ENCODE data around the gene DGCR6. TPM values are rescaled to one million over a fixed set of nuclear protein-coding genes. Genes with fewer than 3 reads are reported as not detected.
"Not testable (repeated sequence)": the region's sequence is repeated elsewhere in the genome, so short reads cannot be mapped to it uniquely, and the experiment has no call there.

The DGCR6 gene
- total RNA-seq, 1 experiment from 2014 or later: 4.7 TPM

DNA sequence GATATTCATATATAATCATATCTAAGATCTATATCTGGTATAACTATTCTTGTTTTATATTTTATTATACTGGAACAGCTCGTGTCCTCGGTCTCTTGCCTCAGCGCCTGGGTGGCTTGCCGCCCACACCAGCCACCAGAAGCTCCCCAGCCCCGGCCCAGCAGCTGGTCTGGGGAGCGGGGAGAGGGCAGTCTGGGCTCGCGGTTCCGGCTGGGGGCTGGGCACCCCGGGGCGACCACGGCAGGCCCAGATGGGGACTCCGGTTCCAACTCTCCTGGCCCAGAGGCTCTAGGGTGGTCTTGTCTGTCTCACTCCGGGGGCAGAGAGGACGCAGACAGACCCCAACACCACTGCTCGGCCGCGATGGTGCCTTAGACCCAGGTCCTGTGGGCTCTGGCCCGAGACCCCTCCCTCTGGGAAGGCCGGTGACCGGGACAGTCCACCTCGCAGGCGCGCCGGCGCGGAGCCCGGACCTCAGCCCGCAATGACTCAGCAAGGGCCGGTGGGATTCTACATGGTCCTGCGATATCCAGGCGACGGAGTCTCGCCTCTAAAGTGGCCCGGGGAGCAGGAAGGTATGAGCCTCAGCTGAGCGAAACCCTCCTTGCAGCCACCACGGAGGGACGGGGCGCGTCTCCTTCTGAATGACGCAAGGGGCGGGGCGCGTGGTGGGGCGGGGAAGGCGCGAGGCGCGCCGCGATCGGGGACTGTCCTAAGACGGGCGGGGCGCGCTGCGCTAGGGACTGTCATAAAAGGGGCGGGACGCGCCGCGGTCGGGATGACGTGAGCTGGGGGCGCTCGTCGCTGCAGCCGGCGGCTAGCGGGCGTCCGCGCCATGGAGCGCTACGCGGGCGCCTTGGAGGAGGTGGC, at the start of gene DGCR6 (continued):
- TF ChIP-seq, protein P1, sequence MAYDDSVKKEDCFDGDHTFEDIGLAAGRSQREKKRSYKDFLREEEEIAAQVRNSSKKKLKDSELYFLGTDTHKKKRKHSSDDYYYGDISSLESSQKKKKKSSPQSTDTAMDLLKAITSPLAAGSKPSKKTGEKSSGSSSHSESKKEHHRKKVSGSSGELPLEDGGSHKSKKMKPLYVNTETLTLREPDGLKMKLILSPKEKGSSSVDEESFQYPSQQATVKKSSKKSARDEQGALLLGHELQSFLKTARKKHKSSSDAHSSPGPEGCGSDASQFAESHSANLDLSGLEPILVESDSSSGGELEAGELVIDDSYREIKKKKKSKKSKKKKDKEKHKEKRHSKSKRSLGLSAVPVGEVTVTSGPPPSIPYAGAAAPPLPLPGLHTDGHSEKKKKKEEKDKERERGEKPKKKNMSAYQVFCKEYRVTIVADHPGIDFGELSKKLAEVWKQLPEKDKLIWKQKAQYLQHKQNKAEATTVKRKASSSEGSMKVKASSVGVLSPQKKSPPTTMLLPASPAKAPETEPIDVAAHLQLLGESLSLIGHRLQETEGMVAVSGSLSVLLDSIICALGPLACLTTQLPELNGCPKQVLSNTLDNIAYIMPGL (CRISPR knock-in tag; IDR thresholded peaks at IDR 0.05): no peak
- TF ChIP-seq ZNF416 (CRISPR knock-in tag; IDR thresholded peaks at IDR 0.05) (no peak), ELF4 (CRISPR knock-in tag; IDR thresholded peaks at IDR 0.05; ENCODE audit: low read depth) (no peak), NR1H2 (CRISPR knock-in tag; IDR thresholded peaks at IDR 0.05) (no peak)

DNA sequence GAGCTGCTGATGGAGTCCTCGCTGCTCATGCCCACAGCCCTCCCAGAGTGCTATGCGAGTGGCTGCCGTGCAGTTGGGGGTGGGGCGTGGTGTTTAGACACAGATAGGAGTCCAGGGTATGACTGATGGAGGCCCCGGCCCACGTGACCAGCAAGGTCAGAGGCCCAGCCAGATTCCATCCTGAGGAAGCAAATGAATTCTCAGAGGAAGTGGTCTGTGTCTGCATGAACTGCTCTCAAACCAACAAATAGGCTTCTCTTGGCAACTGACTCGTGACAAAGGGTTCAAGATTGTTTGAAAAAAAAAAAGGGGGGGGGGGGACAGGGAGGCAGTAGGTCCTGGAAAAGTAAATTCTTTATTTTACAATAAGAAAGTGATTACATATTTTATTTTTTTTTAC, 46.8 kb upstream of the DGCR6 start:
- ATAC-seq; H3K9me3 Mint-ChIP-seq; DNase-seq (ENCODE audit: low spot score); POLR2A ChIA-PET; H3K4me3 Mint-ChIP-seq; H3K27ac Mint-ChIP-seq; H3K36me3 Mint-ChIP-seq; CTCF ChIA-PET; H3K27me3 Mint-ChIP-seq (ENCODE audit: low read depth); H3K4me1 Mint-ChIP-seq: not testable (repeated sequence)

DNA sequence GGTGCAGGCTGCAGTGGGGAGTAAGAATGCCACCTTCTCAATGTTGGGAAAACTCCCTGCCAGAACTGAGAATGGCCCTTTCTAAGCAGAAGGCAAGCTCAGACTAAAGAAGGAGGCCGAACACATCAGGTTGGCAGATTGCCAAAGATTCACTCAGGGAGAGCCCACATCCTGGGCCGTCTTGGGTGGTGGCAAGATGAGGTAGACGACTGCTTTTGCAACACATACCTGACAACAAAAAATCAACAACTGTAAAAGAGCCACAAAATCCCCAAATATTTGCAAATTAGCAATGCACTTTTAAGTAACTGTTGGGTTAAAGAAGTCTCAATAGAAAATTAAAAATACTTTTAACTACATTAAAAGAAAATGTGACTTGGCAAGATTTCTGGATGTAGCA, 24.9 kb upstream of the DGCR6 start:
- H3K27me3 Mint-ChIP-seq (ENCODE audit: low read depth); POLR2A ChIA-PET; H3K27ac Mint-ChIP-seq; H3K9me3 Mint-ChIP-seq; DNase-seq (ENCODE audit: low spot score); H3K4me1 Mint-ChIP-seq; ATAC-seq; H3K36me3 Mint-ChIP-seq; CTCF ChIA-PET; H3K4me3 Mint-ChIP-seq: not testable (repeated sequence)

DNA sequence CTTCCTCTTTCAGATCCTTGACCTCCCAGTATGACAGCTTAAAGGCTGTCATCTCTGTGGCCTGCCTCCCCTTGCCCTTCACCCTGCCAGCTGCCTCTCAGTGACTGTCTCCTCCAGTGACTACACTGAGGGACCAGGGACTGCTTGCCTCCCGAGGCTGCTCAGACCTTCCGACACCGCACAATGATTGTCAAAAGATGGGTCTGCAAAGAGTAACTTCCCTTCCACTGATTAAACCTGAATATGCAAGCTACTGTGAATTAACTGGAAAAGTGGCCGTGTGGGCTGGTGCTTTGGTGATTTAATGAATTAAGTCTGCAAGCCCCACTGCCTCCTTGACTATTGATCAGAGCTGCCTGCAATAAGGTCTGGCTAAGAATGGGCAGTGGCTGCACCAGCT, 21.7 kb upstream of the DGCR6 start:
- DNase-seq (ENCODE audit: low spot score); H3K4me3 Mint-ChIP-seq; ATAC-seq; CTCF ChIA-PET; POLR2A ChIA-PET; H3K36me3 Mint-ChIP-seq; H3K4me1 Mint-ChIP-seq; H3K27ac Mint-ChIP-seq; H3K27me3 Mint-ChIP-seq (ENCODE audit: low read depth); H3K9me3 Mint-ChIP-seq: not testable (repeated sequence)

DNA sequence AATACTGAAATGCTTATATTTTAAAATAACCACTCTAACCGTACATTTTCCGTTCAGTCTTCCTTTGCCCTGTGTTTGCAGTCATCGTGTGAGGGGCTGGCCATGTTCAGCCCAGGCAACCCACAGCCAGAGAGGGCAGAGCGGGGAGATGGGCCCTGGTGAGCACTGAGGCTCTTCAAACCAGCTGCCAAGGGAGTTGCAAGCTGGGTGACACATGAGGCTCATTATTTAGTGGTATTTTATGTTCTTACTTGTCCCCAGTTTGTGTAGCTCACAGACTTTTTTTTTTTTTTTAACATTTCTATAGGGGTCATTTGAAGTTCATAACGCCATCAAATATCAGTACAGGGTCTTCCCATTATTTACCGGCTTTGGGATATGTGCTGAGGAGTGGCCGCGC, 18.0 kb upstream of the DGCR6 start:
- Mint-ChIP-seq H3K36me3 (peaks cover 3% of the 10 kb centered on the region), H3K4me1 (no peaks in the 10 kb centered on the region), H3K27me3 (ENCODE audit: low read depth) (no peaks in the 10 kb centered on the region), H3K4me3 (no peak overlapping the region), H3K9me3 (peaks cover 4% of the 10 kb centered on the region), H3K27ac (no peak overlapping the region)
- TF ChIP-seq ESRRA (CRISPR knock-in tag; IDR thresholded peaks at IDR 0.05; ENCODE audit: borderline replicate concordance) (no peak), CREB1 (CRISPR knock-in tag; IDR thresholded peaks at IDR 0.05) (no peak), TP53 (CRISPR knock-in tag; IDR thresholded peaks at IDR 0.05) (no peak), GRHL2 (CRISPR knock-in tag; IDR thresholded peaks at IDR 0.05; ENCODE audit: insufficient replicate concordance, severe bottlenecking) (no peak)
- TF ChIP-seq, protein P2, sequence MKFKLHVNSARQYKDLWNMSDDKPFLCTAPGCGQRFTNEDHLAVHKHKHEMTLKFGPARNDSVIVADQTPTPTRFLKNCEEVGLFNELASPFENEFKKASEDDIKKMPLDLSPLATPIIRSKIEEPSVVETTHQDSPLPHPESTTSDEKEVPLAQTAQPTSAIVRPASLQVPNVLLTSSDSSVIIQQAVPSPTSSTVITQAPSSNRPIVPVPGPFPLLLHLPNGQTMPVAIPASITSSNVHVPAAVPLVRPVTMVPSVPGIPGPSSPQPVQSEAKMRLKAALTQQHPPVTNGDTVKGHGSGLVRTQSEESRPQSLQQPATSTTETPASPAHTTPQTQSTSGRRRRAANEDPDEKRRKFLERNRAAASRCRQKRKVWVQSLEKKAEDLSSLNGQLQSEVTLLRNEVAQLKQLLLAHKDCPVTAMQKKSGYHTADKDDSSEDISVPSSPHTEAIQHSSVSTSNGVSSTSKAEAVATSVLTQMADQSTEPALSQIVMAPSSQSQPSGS (CRISPR knock-in tag; IDR thresholded peaks at IDR 0.05; ENCODE audit: borderline replicate concordance, low read depth): no peak
- TF ChIP-seq, protein P3, sequence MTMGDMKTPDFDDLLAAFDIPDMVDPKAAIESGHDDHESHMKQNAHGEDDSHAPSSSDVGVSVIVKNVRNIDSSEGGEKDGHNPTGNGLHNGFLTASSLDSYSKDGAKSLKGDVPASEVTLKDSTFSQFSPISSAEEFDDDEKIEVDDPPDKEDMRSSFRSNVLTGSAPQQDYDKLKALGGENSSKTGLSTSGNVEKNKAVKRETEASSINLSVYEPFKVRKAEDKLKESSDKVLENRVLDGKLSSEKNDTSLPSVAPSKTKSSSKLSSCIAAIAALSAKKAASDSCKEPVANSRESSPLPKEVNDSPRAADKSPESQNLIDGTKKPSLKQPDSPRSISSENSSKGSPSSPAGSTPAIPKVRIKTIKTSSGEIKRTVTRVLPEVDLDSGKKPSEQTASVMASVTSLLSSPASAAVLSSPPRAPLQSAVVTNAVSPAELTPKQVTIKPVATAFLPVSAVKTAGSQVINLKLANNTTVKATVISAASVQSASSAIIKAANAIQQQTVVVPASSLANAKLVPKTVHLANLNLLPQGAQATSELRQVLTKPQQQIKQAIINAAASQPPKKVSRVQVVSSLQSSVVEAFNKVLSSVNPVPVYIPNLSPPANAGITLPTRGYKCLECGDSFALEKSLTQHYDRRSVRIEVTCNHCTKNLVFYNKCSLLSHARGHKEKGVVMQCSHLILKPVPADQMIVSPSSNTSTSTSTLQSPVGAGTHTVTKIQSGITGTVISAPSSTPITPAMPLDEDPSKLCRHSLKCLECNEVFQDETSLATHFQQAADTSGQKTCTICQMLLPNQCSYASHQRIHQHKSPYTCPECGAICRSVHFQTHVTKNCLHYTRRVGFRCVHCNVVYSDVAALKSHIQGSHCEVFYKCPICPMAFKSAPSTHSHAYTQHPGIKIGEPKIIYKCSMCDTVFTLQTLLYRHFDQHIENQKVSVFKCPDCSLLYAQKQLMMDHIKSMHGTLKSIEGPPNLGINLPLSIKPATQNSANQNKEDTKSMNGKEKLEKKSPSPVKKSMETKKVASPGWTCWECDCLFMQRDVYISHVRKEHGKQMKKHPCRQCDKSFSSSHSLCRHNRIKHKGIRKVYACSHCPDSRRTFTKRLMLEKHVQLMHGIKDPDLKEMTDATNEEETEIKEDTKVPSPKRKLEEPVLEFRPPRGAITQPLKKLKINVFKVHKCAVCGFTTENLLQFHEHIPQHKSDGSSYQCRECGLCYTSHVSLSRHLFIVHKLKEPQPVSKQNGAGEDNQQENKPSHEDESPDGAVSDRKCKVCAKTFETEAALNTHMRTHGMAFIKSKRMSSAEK (CRISPR knock-in tag; IDR thresholded peaks at IDR 0.05; ENCODE audit: borderline replicate concordance): no peak
- ChIA-PET POLR2A (no interaction called here), CTCF (interaction anchor here (1.0 kb wide), 1 partner anchor 18 kb away, joined by 3 read pairs; the partner anchor contains the start of gene DGCR6)
- no peak for DNase-seq (ENCODE audit: low spot score)
- ATAC-seq: no peak

DNA sequence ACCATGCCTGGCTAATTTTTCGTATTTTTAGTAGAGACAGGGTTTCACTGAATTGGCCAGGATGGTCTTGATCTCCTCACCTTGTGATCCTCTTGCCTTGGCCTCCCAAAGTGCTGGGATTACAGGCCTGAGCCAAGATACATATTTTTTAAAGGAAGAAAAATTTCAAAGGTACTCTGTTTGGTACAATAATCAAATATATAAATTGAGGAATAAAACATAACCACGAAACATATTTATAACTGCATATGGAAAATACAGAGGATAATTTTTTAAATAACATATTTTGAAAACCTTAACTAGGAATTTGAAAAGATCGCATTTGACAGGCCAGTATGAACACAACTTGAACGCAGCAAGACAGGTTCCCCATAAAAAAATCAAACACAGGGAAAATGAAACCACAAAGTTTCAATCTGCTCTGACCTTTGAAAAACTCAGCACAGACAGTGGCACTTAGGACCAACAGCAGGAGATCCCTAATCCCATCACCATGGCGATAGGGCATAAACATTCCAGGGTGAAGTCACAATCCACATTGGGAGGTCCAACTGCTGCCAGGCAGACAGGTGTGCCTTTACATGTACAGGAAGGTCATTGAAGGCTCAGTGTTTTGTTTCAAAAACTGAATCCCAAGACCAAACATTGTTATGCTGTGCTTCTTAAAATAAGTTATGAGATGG, 15.5 kb upstream of the DGCR6 start:
- ATAC-seq; POLR2A ChIA-PET; H3K27ac Mint-ChIP-seq; CTCF ChIA-PET; H3K36me3 Mint-ChIP-seq; H3K27me3 Mint-ChIP-seq (ENCODE audit: low read depth); H3K4me1 Mint-ChIP-seq; H3K9me3 Mint-ChIP-seq; H3K4me3 Mint-ChIP-seq; DNase-seq (ENCODE audit: low spot score): not testable (repeated sequence)

DNA sequence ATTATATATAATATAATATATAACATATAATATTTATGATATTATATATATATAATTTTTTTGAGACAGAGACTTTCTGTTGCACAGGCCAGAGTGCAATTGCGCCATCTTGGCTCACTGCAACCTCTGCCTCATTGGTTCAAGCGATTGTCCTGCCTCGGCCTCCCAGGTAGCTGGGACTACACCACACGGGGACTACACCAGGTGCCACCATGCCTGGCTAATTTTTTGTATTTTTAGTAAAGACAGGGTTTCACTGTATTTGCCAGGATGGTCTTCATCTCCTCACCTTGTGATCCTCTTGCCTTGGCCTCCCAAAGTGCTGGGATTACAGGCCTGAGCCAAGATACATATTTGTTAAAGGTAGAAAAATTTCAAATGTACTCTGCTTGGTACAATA, 12.3 kb upstream of the DGCR6 start:
- not testable (repeated sequence) for H3K27ac Mint-ChIP-seq

More for the DNA sequence above, 12.3 kb upstream of the DGCR6 start:
- POLR2A ChIA-PET; H3K27me3 Mint-ChIP-seq (ENCODE audit: low read depth); H3K4me3 Mint-ChIP-seq; DNase-seq (ENCODE audit: low spot score); H3K4me1 Mint-ChIP-seq; ATAC-seq; H3K36me3 Mint-ChIP-seq; CTCF ChIA-PET; H3K9me3 Mint-ChIP-seq: not testable (repeated sequence)

Measured in WTC11 (cell line).